ENCODE results near the gene P2RY2.

The P2RY2 gene

DNA sequence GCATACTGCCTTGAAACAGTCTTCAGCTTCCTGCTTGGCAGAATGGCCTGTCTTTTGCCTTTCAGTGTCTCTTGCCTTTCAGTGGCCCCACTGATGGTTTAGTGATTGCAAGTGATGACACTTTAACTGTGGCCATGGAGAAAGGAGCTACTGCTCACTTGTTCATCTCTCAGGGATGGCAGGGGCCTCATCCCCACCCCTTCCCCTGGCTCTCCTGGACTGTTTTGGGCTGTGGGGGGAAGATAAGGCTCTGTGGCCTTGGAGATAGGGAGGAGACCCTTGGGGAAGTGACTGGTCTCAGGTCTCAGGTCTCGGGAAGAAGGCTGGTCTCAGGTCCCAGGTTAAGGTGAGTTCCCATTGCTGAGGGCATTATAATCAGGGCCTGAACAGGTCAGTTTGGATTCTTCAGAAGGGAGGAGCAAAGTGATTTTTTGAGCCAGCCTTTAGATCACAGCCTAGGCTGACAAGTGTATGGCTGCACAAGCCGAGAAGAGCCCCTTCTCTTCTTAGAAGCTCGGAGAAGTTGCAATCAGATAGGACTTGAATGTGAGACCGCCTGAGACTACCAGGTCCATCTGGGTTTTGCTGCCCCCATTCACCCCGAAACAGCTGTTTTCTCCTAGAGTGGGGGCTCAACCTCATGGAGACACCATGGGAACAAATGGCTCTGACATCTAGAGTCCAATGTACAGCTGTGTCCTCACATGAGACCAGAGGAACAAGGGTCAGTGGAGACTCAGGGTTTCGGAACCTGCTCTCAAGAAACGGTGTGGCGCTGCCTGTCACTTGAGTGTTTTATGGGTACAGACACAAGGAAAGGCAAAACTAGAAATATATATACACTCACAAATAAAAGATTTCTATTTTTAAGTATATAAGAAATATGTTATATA, 15.9 kb upstream of the P2RY2 start:
- no peak overlapping the region for H3K4me3 ChIP-seq (ENCODE audit: control insufficient read depth, low read depth, low read length)
- no peak for DNase-seq (ENCODE audit: low read depth)
- no peak for TF ChIP-seq CTCF (IDR thresholded peaks at IDR 0.05; ENCODE audit: control insufficient read depth, insufficient read depth, low read depth, low read length, missing control alignments)

DNA sequence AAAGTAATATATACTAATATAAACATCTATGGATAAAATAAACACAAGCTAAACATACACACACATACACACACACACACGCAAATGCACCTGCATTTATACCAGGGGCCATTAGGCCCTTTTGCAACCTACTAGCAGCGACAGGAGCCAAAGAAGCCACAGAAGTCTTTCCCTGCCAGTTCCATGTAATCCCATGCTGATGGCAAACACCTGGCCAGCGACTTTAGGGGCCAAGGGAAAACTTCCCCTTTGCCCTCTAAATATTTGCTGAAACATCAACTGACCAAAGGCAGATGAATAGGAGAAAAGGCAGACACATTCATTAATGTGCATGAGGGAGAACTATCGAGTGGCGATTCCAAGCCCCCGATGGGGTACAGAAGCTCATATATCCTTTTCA, 14.8 kb upstream of the P2RY2 start:
- no peak overlapping the region for H3K4me3 ChIP-seq (ENCODE audit: control insufficient read depth, low read depth, low read length)
- no peak for DNase-seq (ENCODE audit: low read depth)
- TF ChIP-seq CTCF (IDR thresholded peaks at IDR 0.05; ENCODE audit: control insufficient read depth, insufficient read depth, low read depth, low read length, missing control alignments), result no peak

GRCh38 chr11:73203790-73204189, 14.3 kb upstream of the P2RY2 start:
- no peak for TF ChIP-seq CTCF (IDR thresholded peaks at IDR 0.05; ENCODE audit: control insufficient read depth, insufficient read depth, low read depth, low read length, missing control alignments)
- DNase-seq (ENCODE audit: low read depth), result no peak
- no peak overlapping the region for H3K4me3 ChIP-seq (ENCODE audit: control insufficient read depth, low read depth, low read length)

DNA sequence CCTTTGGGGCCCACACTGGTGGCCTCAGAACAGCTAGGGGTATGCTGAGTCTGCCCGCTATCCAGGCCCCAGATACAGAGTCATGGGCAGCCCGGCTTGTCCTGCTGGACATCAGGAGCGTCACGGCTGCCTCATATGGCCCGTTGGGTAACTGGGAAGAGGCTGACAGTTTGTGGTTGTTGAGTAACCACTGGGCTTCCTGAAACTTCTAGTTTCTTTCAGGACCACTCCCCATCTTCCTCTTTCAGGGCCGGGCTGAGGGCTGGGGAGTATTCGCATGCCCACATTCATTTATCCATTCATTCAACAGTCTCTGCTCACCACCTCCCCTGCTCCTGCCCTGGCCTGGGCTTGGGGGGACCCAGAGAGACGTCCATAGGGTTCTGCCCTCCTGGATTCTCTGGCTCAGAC, 13.4 kb upstream of the P2RY2 start:
- DNase-seq (ENCODE audit: low read depth), result no peak
- no peak overlapping the region for H3K4me3 ChIP-seq (ENCODE audit: control insufficient read depth, low read depth, low read length)
- no peak for TF ChIP-seq CTCF (IDR thresholded peaks at IDR 0.05; ENCODE audit: control insufficient read depth, insufficient read depth, low read depth, low read length, missing control alignments)

DNA sequence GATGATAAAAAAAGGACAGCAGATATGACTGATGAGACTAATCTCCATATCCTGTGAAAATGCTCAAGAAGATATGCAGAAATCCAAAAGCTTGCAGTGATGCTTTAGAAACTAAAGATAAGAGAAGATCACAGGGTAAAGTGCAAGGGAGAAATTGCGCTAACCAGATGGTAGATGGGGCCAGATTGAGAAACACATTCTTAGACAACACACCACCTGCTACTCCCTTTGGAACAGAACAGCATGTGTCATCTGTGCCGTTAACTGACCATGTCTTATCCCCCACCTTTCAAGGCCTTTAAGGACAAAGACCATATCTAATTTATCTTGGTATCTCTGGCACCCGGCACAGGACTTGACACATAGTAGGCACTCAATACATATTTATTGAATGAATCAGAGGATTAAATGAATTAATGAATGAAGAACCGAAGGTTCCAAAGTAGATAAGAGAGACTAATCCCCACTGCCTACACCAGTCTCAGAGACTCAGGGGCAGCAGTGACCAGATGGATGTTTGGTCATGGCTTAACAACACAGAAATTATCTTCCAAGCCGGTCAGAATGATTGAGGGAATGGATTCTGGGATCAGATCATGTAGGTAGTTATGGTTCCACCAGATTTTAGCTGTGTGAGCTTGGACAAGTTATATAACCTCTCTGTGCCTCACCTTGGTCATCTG, 12.3 kb upstream of the P2RY2 start:
- TF ChIP-seq CTCF (IDR thresholded peaks at IDR 0.05; ENCODE audit: control insufficient read depth, insufficient read depth, low read depth, low read length, missing control alignments), result no peak
- H3K4me3 ChIP-seq (ENCODE audit: control insufficient read depth, low read depth, low read length), result no peak overlapping the region
- no peak for DNase-seq (ENCODE audit: low read depth)

- no peak for TF ChIP-seq CTCF (IDR thresholded peaks at IDR 0.05; ENCODE audit: control insufficient read depth, insufficient read depth, low read depth, low read length, missing control alignments)
- H3K4me3 ChIP-seq (ENCODE audit: control insufficient read depth, low read depth, low read length), result no peak overlapping the region
- DNase-seq (ENCODE audit: low read depth), result no peak
These were observed 11.3 kb upstream of the P2RY2 start for GRCh38 chr11:73206801-73207200.

All from AG09309 (cell line).